ENCODE data around the gene IL32. TPM values are rescaled to one million over a fixed set of nuclear protein-coding genes. Genes with fewer than 3 reads are reported as not detected.

IL32 gene
- total RNA-seq, 1 donor from 2014 or later: 621 TPM

- Histone ChIP-seq H3K27me3 (ENCODE audit: control insufficient read depth, insufficient read depth, low read length) (peaks cover 12% of the 10 kb centered on the region), H3K4me3 (ENCODE audit: low read depth, low read length) (no peak overlapping the region), H3K36me3 (ENCODE audit: control insufficient read depth, insufficient read depth, low read length) (no peaks in the 10 kb centered on the region)
- TF ChIP-seq CTCF (IDR thresholded peaks at IDR 0.05; ENCODE audit: insufficient read depth, low read length, poor library complexity, severe bottlenecking): no peak
- DNase-seq (ENCODE audit: low read depth): no peak
Measured at GRCh38 chr16:3099395-3099731, 33.9 kb downstream of the IL32 start.

- no peaks in the 10 kb centered on the region for H3K36me3 ChIP-seq (ENCODE audit: control insufficient read depth, insufficient read depth, low read length)
- no peak for DNase-seq (ENCODE audit: low read depth)
- no peak overlapping the region for H3K4me3 ChIP-seq (ENCODE audit: low read depth, low read length)
- H3K27me3 ChIP-seq (ENCODE audit: control insufficient read depth, insufficient read depth, low read length): peaks cover 12% of the 10 kb centered on the region
- no peak for TF ChIP-seq CTCF (IDR thresholded peaks at IDR 0.05; ENCODE audit: insufficient read depth, low read length, poor library complexity, severe bottlenecking)
Measured at GRCh38 chr16:3099732-3100499, 34.5 kb downstream of the IL32 start.

GRCh38 chr16:3101018-3101840 is 35.8 kb downstream of the IL32 start:
- TF ChIP-seq CTCF (IDR thresholded peaks at IDR 0.05; ENCODE audit: insufficient read depth, low read length, poor library complexity, severe bottlenecking): peak; percentile 61
- Histone ChIP-seq H3K36me3 (ENCODE audit: control insufficient read depth, insufficient read depth, low read length) (no peaks in the 10 kb centered on the region), H3K27me3 (ENCODE audit: control insufficient read depth, insufficient read depth, low read length) (peaks cover 12% of the 10 kb centered on the region), H3K4me3 (ENCODE audit: low read depth, low read length) (no peak overlapping the region)
- DNase-seq (ENCODE audit: low read depth): no peak

- H3K4me3 ChIP-seq (ENCODE audit: low read depth, low read length): no peak overlapping the region
- peaks cover 12% of the 10 kb centered on the region for H3K27me3 ChIP-seq (ENCODE audit: control insufficient read depth, insufficient read depth, low read length)
- no peak for TF ChIP-seq CTCF (IDR thresholded peaks at IDR 0.05; ENCODE audit: insufficient read depth, low read length, poor library complexity, severe bottlenecking)
- no peak for DNase-seq (ENCODE audit: low read depth)
- no peaks in the 10 kb centered on the region for H3K36me3 ChIP-seq (ENCODE audit: control insufficient read depth, insufficient read depth, low read length)
Measured at GRCh38 chr16:3101841-3102470, 36.5 kb downstream of the IL32 start.

GRCh38 chr16:3106205-3106928 is 40.9 kb downstream of the IL32 start:
- peak; percentile 34 for DNase-seq (ENCODE audit: low read depth)
- no peak for TF ChIP-seq CTCF (IDR thresholded peaks at IDR 0.05; ENCODE audit: insufficient read depth, low read length, poor library complexity, severe bottlenecking)
- peak overlapping the region; percentile 59 for H3K4me3 ChIP-seq (ENCODE audit: low read depth, low read length)
- no peaks in the 10 kb centered on the region for H3K27me3 ChIP-seq (ENCODE audit: control insufficient read depth, insufficient read depth, low read length)
- no peaks in the 10 kb centered on the region for H3K36me3 ChIP-seq (ENCODE audit: control insufficient read depth, insufficient read depth, low read length)

Measured in kidney epithelial cell (primary cell).